Stimulated activated memory B cell treated with anti-CD40 and anti-IgM and Interleukin-4, amounts not matched to agents 10 μg/mL and 1 μg/mL and 100 μg/mL, for 72 hours (primary cell): ENCODE results near the gene SUPT5H.

Source experiments
- ATAC-seq: fragments of 150-1000 bp; cut with Tn5 transposase; 2 replicates; pipeline ENCODE4 v1.10.0; 2021
- H3K27ac Mint-ChIP-seq: one replicate; pipeline ENCODE4 v1.8.0; 2022; ENCODE audit warnings: mild to moderate bottlenecking, mixed read lengths
- H3K27me3 Mint-ChIP-seq: one replicate; pipeline ENCODE4 v1.8.0; 2022; ENCODE audit warnings: mixed read lengths
- H3K36me3 Mint-ChIP-seq: one replicate; pipeline ENCODE4 v1.8.0; 2022; ENCODE audit warnings: mixed read lengths
- H3K4me1 Mint-ChIP-seq: one replicate; pipeline ENCODE4 v1.8.0; 2022; ENCODE audit warnings: mixed read lengths
- H3K4me3 Mint-ChIP-seq: one replicate; pipeline ENCODE4 v1.8.0; 2022; ENCODE audit warnings: mild to moderate bottlenecking, moderate library complexity, mixed read lengths
- H3K9me3 Mint-ChIP-seq: one replicate; pipeline ENCODE4 v1.8.0; 2022; ENCODE audit warnings: mixed read lengths

Gene SUPT5H

GRCh38 chr19:39506944-39507714 is 61.7 kb downstream of the SUPT5H start:
- peaks cover 44% of the 10 kb centered on the region for H3K27me3 Mint-ChIP-seq
- ATAC-seq: peak; percentile 84
- H3K4me1 Mint-ChIP-seq: peaks cover 30% of the 10 kb centered on the region
- H3K9me3 Mint-ChIP-seq: no peaks in the 10 kb centered on the region
- H3K27ac Mint-ChIP-seq: peak overlapping the region; percentile 67
- H3K4me3 Mint-ChIP-seq: peak overlapping the region; percentile 87
- no peaks in the 10 kb centered on the region for H3K36me3 Mint-ChIP-seq

DNA sequence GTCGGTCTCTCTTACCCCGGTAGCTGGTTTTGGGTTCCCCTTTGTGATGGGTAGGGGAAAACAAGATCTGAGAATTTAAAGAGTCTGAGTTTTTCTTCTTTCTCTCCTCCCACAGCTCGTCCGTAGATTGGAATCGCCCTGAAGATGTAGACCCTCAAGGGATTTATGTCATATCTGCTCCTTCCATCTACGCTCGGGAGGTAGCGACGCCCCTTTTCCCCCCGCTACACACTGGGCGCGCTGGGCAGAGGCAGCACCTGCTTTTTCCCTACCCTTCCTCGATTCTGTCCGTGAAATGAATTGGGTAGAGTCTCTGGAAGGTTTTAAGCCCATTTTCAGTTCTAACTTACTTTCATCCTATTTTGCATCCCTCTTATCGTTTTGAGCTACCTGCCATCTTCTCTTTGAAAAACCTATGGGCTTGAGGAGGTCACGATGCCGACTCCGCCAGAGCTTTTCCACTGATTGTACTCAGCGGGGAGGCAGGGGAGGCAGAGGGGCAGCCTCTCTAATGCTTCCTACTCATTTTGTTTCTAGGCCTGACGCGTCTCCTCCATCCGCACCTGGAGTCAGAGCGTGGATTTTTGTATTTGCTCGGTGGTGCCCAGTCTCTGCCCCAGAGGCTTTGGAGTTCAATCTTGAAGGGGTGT is 62.5 kb downstream of the SUPT5H start:
- peak overlapping the region; percentile 67 for H3K27ac Mint-ChIP-seq
- H3K27me3 Mint-ChIP-seq: peaks cover 50% of the 10 kb centered on the region
- peak overlapping the region; percentile 87 for H3K4me3 Mint-ChIP-seq

GRCh38 chr19:39508629-39509028 is 63.2 kb downstream of the SUPT5H start:
- no peaks in the 10 kb centered on the region for H3K36me3 Mint-ChIP-seq
- no peaks in the 10 kb centered on the region for H3K9me3 Mint-ChIP-seq
- peaks cover 42% of the 10 kb centered on the region for H3K27me3 Mint-ChIP-seq
- H3K27ac Mint-ChIP-seq: no peak overlapping the region
- ATAC-seq: no peak
- H3K4me3 Mint-ChIP-seq: no peak overlapping the region
- peaks cover 23% of the 10 kb centered on the region for H3K4me1 Mint-ChIP-seq

More for the DNA sequence above, 62.5 kb downstream of the SUPT5H start:
- H3K4me1 Mint-ChIP-seq: peaks cover 30% of the 10 kb centered on the region
- H3K36me3 Mint-ChIP-seq: no peaks in the 10 kb centered on the region
- H3K9me3 Mint-ChIP-seq: no peaks in the 10 kb centered on the region
- ATAC-seq: no peak

DNA sequence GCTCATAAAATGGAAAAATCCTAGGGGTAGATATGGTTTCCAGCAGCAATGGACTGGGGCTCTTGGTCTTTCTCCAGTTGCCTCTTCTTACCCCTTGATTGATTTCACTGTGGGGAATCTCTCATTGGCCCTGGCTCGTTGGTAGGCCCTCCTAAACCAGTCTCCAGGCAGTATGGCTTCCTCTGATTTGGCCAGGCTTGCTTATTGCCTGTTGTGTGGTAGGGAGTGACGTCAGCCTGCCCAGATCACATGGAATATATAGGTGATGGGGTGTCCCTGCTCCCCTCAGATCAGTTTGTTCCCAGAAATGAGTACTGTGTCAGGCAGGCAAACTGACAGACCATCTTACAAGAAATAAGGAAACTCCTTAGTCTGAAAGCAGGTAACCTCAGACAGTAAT is 63.9 kb downstream of the SUPT5H start:
- Mint-ChIP-seq H3K4me1 (peaks cover 20% of the 10 kb centered on the region), H3K36me3 (no peaks in the 10 kb centered on the region), H3K27ac (no peak overlapping the region), H3K4me3 (no peak overlapping the region), H3K27me3 (peaks cover 36% of the 10 kb centered on the region), H3K9me3 (no peaks in the 10 kb centered on the region)
- ATAC-seq: no peak

GRCh38 chr19:39512988-39513387 is 67.6 kb downstream of the SUPT5H start:
- peaks cover 25% of the 10 kb centered on the region for H3K4me1 Mint-ChIP-seq
- peaks cover 46% of the 10 kb centered on the region for H3K27me3 Mint-ChIP-seq
- H3K36me3 Mint-ChIP-seq: no peaks in the 10 kb centered on the region
- ATAC-seq: no peak
- H3K27ac Mint-ChIP-seq: no peak overlapping the region
- H3K9me3 Mint-ChIP-seq: no peaks in the 10 kb centered on the region
- no peak overlapping the region for H3K4me3 Mint-ChIP-seq

DNA sequence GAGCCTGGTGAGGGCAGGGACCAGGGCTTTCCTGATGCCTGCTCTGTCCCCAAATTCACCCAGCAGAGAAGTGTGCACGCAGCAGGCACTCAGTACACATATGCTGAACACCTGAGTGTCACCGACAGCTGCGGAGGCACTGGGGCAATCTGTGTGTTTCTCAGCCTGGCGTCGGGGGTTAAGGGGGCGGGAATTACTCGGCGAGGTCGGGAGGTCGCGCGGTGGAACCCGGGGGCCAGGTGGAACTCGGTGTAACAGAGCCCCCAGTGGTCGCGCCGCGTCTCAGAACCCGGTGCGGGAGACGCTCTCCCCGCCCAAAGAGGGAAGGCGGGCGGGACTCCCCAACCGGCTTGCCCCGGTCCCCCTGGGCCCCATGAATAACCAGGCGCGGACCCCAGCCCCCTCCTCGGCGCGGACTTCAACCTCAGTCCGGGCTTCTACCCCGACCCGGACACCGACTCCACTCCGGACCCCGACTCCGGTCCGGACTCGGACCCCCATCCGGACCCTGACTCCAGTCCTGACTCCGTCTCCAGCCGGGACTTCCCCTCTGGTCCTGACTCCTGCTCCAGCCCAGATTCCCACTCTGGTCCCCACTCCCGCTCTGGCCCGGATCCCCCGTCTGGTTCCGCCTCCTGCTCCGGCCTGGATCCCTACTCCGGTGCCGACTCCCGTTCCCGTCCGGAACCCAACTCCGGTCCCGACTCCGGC is 69.6 kb downstream of the SUPT5H start, which contains the start of gene SELENOV:
SELENOV (plus strand) TSS at position 300 of the 711 bp plus-strand sequence; CDS start at position 374, 74 bp downstream.
- peaks cover 22% of the 10 kb centered on the region for H3K4me1 Mint-ChIP-seq
- peak within 1 kb of the TSS; percentile 33 for H3K27ac Mint-ChIP-seq
- no peaks in the 10 kb centered on the region for H3K9me3 Mint-ChIP-seq
- peaks cover 51% of the 10 kb centered on the region for H3K27me3 Mint-ChIP-seq
- H3K4me3 Mint-ChIP-seq: peak within 1 kb of the TSS; percentile 69
- peak; percentile 51 for ATAC-seq
- H3K36me3 Mint-ChIP-seq: no peaks in the 10 kb centered on the region

GRCh38 chr19:39515551-39516191 is 70.3 kb downstream of the SUPT5H start:
- H3K27ac Mint-ChIP-seq: peak overlapping the region; percentile 33
- ATAC-seq: no peak
- no peaks in the 10 kb centered on the region for H3K9me3 Mint-ChIP-seq
- no peaks in the 10 kb centered on the region for H3K36me3 Mint-ChIP-seq
- peaks cover 51% of the 10 kb centered on the region for H3K27me3 Mint-ChIP-seq
- H3K4me1 Mint-ChIP-seq: peaks cover 22% of the 10 kb centered on the region
- peak overlapping the region; percentile 68 for H3K4me3 Mint-ChIP-seq

DNA sequence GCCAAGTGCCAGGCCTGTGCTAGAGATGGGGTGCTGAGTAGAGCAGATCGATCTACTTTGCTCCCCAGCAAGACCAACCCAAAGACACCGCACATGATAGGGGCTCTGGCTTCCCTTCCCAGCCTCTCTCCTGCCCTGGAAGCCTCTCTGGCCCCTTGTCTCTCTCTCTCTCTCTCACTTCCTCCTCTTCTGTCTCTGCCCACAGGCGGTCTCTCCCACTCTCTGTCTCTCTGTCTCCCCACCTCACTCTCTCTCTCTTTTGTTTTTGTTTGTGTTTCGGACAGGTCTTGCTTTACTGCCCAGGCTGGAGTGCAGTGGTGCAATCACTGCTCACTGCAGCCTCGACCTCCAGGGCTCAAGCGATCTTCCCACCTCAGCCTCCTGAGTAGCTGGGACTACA is 70.9 kb downstream of the SUPT5H start:
- Mint-ChIP-seq H3K9me3 (no peaks in the 10 kb centered on the region), H3K4me1 (peaks cover 22% of the 10 kb centered on the region), H3K27ac (peak overlapping the region; percentile 25), H3K36me3 (no peaks in the 10 kb centered on the region), H3K27me3 (peaks cover 51% of the 10 kb centered on the region), H3K4me3 (peak overlapping the region; percentile 36)
- no peak for ATAC-seq

GRCh38 chr19:39517432-39517831 is 72.0 kb downstream of the SUPT5H start:
- Mint-ChIP-seq H3K36me3 (no peaks in the 10 kb centered on the region), H3K4me3 (no peak overlapping the region), H3K9me3 (no peaks in the 10 kb centered on the region), H3K27me3 (peaks cover 45% of the 10 kb centered on the region), H3K27ac (no peak overlapping the region), H3K4me1 (peaks cover 22% of the 10 kb centered on the region)
- no peak for ATAC-seq

DNA sequence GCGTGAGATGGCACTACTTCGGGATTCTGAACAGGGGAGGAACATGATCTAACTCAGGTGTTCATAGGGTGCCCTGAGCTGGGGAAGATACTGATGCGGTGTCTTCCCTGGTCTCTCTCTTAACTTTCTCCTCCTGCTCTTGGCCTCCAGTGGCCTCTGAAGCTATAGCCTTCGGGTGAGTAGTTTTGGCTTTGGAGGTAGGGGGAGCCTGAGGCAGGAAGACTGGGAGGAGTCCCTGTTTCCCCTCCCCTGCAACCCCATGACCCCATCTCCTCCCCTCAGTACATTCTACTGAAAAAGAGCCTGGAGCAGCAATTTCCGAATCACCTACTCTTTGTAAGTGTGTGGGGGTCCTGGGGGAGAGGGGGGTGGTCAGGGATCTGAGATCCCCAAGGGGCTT is 73.1 kb downstream of the SUPT5H start:
- no peak overlapping the region for H3K4me3 Mint-ChIP-seq
- no peak for ATAC-seq
- no peak overlapping the region for H3K27ac Mint-ChIP-seq
- H3K27me3 Mint-ChIP-seq: peaks cover 42% of the 10 kb centered on the region
- no peaks in the 10 kb centered on the region for H3K9me3 Mint-ChIP-seq
- no peaks in the 10 kb centered on the region for H3K36me3 Mint-ChIP-seq
- peaks cover 22% of the 10 kb centered on the region for H3K4me1 Mint-ChIP-seq

DNA sequence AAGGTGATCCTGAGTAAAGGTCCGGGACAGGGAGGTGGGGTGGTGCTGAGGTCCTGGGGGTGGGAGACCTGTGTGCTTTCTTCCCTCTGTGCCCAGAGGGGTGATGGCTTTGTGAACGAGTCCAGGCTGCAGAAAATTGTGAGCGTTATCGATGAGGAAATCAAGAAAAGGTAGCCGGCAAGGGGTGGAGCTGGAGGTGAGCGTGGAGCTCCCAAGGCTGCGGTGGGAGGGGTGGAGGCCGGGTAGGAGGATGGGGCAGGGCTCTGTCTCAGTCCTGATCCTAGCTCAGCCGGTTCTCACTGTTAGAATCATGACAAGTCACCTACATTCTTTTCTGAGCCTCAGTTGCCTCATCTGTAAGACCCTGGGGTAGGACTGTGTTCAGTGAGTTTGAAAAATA is 73.6 kb downstream of the SUPT5H start:
- H3K9me3 Mint-ChIP-seq: no peaks in the 10 kb centered on the region

DNA sequence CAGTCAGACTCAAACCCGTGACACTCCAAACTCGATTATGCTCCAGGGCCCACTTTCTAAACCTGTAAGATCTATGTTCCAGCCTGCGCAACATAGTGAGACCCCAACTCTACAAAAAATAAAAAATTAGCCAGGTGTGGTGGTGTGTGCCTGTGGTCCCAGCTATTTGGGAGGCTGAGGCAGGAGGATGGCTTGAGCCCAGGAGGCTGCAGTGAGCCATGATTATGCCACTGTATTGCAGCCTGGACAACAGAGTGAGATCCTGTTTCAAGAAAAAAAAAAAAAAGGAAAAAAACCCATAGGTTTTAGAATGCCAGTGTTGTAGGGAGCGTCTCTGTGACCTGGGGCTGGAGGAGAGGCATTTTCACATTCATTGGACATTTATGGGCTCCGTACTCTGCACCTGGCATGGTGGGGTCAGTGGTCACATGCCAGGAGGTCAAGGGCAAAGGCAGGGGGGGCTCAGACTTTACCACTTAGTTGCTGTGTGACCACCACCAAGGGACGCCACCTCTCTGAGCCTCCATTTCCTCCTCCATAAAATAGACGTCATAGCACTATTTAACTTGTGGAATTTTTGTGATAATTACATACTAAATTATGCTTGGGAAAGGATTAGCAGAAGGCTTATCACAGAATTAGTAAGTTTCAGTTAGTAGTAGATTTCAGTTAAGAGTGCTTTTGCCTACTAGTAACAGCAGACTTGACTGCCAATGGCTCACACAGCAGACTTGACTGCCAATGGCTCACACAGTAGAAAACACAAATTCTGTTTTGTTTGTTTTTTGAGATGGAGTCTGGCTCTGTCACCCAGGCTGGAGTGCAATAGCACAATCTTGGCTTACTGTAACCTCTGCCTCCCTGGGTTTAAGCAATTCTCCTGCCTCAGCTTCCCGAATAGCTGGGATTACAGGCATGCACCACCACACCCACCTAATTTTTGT is 75.4 kb downstream of the SUPT5H start:
- no peak overlapping the region for H3K27ac Mint-ChIP-seq
- peaks cover 26% of the 10 kb centered on the region for H3K27me3 Mint-ChIP-seq
- ATAC-seq: no peak
- H3K36me3 Mint-ChIP-seq: peaks cover 5% of the 10 kb centered on the region
- H3K4me1 Mint-ChIP-seq: peaks cover 8% of the 10 kb centered on the region
- no peak overlapping the region for H3K4me3 Mint-ChIP-seq
- no peaks in the 10 kb centered on the region for H3K9me3 Mint-ChIP-seq

More for the DNA sequence above, 73.6 kb downstream of the SUPT5H start:
- peaks cover 42% of the 10 kb centered on the region for H3K27me3 Mint-ChIP-seq
- no peak overlapping the region for H3K4me3 Mint-ChIP-seq
- ATAC-seq: no peak
- H3K27ac Mint-ChIP-seq: no peak overlapping the region
- H3K36me3 Mint-ChIP-seq: no peaks in the 10 kb centered on the region
- peaks cover 22% of the 10 kb centered on the region for H3K4me1 Mint-ChIP-seq

GRCh38 chr19:39524495-39524894 is 79.1 kb downstream of the SUPT5H start:
- Mint-ChIP-seq H3K9me3 (no peaks in the 10 kb centered on the region), H3K4me3 (no peak overlapping the region), H3K4me1 (peaks cover 5% of the 10 kb centered on the region), H3K27ac (peak overlapping the region; percentile 27), H3K27me3 (no peaks in the 10 kb centered on the region), H3K36me3 (peaks cover 5% of the 10 kb centered on the region)
- peak; percentile 81 for ATAC-seq

DNA sequence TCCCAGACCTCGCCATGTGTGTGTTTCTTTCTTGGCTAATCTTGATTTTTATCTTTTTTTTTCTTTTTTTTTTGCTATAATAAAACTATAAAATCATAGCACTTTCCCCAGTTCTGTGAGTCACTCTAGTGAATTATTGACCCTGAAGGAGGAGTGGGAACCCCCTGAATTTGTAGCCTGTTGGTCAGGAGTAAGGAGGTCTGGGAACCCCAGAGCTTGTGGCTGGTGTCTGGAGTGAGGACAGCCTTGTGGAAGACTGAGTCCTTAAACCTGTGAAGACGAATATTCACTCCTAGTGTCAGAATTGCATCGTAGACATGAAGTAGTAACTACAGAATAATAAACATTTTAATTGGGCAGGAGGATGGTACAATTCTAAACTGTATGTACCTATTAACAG is 79.8 kb downstream of the SUPT5H start:
- Mint-ChIP-seq H3K9me3 (no peaks in the 10 kb centered on the region), H3K27ac (no peak overlapping the region), H3K4me3 (no peak overlapping the region), H3K27me3 (no peaks in the 10 kb centered on the region), H3K4me1 (peaks cover 5% of the 10 kb centered on the region), H3K36me3 (peaks cover 5% of the 10 kb centered on the region)
- no peak for ATAC-seq
